Inflammatory macrophage treated with lipopolysaccharide for 1 hour (primary cell): ENCODE measurements around the gene TMEM44.
"Not testable (repeated sequence)": the region's sequence is repeated elsewhere in the genome, so short reads cannot be mapped to it uniquely, and the experiment has no call there.

Source experiments
- DNase-seq, 2 donors: peaks; one replicate each; pipeline ENCODE4 v3.0.0-alpha.2; 2020 to 2022

TMEM44 gene

GRCh38 chr3:194640829-194641228 is 7.6 kb upstream of the TMEM44 start:
- DNase-seq, result no peak

DNA sequence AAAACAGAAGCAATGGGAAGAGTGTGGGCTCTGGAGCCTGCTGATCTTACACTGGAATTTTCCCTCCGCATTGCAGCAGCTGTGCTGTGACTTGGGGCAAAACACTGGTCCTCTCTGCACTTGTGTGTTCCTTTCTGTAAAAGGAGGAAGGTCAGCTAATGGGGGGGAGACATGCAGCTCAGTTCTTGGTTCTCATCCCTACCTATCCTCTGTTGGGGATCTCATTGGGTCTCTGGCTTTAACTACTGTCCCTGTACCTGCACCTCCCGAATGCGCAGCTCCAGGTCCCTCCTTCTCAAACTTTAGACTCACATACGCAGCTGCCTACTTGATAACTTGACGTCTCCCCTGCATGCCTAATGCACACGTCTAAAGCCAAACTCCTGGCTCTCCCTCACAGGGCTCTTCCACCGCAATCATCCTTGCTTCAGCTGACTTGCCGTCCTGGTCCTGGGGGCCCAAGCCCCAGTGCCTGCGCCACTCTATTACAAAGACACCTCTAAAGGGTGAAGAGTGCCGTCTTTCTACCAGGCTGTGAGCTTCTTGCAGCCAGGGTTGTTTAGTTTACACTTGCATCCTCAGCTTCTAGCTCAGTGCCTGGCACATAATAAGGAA is 5.9 kb upstream of the TMEM44 start:
- DNase-seq, result no peak

GRCh38 chr3:194637541-194638400 is 4.6 kb upstream of the TMEM44 start:
- no peak for DNase-seq

GRCh38 chr3:194637066-194637465 is 3.8 kb upstream of the TMEM44 start:
- no peak for DNase-seq

DNA sequence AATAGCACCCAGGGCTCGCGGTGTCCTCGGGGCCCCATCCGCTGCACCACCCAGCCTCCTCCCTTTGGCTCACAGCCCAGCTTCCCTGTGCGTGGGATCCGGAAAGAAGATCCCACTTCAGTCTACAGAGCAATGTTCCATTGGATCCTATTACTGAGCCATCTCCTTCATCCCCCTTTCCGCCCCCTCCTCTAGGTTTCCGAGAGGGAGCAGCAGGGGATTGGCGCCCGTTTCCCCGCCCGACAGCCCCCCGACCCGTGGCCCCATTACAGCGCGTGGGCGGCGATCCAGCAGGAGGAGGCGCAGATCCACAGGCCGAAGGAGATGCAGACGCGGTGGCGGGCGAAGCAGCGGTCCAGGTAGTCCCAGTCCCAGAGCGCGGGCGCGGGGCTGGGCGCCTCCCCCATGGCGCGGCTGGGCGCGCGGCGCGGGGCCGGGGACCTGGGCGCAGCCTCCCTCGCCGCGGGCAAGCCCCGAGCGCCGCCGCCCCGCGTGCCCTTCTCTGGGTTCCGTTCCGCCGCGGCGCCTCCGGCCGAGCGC is 340 bp downstream of the TMEM44 start:
- DNase-seq, result peak; percentile 19 to 33

- no peak for DNase-seq
These were observed 902 bp downstream of the TMEM44 start for GRCh38 chr3:194632226-194632808.

GRCh38 chr3:194631696-194632095 is 1.5 kb downstream of the TMEM44 start:
- no peak for DNase-seq

DNA sequence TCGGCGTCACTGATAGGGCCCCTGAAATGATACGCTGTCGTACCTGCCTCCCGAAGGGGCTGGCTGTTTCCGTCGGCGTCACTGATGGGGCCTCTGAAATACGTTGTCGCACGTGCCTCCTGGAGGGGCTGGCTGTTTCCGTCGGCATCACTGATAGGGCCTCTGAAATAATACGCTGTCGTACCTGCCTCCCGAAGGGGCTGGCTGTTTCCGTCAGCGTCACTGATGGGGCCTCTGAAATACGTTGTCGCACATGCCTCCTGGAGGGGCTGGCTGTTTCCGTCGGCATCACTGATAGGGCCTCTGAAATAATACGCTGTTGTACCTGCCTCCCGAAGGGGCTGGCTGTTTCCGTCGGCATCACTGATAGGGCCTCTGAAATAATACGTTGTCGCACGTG is 2.5 kb downstream of the TMEM44 start:
- not testable (repeated sequence) for DNase-seq

DNA sequence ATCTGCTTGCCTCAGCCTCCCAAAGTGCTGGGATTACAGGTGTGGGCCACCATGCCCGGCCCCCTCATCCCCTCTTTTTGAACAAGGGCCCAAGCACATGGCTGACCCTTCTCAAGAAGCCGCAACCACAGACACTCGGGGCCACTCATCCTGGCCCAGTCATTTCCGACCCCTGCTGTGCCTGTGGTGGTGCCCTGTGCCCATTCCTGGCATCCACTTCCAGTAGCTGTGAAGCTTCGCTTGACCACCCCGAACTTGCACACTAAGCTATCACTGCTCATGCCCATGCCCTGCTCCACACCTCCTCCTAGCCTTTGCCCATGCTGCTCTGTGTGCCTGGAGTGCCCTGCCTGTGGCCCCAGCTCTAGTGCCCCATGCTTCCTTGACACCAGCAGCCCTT is 8.3 kb downstream of the TMEM44 start:
- no peak for DNase-seq

DNA sequence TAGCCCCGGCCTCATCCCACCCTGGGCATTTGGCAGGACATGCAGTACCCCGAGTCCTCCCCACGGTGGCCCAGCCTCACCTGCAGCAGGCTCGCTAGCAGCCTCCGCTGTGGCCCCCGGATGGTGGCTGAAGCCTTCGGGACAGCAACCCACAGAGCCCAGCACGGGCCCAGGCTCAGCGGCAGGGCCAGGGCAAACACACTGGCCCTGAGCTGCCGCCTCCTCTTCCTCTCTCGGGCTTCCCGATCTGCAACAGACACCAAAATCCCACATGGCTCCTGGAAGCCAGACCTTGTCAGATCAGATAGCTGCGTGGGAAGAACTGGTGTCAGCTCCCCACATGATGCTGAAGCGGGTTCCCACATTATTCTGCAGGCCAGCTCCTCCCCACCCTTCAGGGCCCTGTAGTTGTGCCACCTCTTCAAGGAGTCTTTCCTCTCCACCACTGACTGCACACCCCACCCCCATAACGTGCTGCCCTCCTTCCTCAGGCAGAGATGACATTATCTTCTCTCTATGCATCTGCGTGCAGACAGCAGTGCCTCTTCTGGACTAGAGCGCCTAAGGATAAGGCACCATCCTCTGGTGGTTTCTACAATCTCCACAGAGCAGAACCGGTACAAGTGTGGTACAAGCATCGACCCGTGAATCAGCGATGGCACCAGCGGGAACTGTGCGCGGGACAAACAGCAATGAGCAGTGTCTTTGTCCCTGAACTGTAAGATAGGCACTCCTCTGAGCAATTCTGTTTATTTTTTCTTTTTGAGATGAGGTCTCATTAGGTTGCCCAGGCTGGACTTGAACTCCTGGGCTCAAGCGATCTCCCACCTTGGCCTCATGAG is 9.5 kb downstream of the TMEM44 start:
- peak; percentile 18 to 85 for DNase-seq

DNA sequence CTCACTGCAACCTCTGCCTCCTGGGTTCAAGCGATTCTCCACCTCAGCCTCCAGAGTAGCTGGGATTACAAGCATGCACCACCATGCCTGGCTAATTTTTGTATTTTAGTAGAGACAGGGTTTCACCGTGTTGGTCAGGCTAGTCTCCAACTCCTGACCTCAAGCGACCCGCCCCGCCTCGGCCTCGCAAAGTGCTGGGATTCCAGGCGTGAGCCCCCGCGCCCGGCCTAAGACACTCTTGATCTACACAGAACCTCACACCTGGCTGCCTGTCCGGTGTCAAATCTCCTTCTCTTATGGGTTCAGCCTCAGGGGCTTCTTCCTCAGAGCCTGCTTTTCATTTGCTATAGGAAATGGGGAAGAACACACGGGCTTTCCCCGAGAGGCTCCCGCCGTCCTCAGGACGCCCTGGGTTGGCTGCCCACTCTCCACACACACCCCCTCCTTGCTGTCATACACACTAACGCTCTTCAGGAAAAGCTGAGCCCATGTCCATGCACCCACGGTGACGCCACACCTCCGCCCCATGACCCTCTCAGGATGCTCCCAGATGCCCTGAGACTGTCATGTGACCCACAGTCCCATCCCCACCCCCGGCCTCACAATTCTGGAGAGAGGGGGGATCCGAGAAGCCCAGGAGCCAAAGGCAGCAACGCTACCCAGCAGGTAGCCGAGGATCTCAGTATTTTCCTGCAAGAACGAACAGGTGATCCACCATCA is 10.4 kb downstream of the TMEM44 start:
- DNase-seq, result peak; percentile 17 to 80

DNA sequence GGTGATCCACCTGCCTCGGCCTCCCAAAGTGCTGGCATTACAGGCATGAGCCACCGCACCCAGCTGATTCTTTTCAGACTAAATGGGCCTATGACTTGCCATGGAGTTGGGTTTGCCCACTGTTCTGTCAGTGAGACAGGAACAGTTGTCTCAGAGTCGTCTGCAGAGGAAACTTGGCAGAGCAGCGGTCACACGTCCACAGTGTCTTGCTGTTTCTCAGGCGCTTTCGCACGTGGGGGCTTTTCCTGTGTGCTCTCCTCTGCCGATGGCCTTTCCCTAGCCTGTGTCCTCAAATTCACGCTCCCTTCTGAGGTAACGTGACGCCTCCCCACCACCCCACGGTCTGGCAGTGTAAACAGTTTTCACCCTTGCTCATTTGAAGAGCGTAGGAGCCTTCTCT is 11.3 kb downstream of the TMEM44 start:
- DNase-seq, result no peak

- DNase-seq, result peak; percentile 61 to 83
These were observed 13.0 kb downstream of the TMEM44 start for GRCh38 chr3:194620196-194620595.

DNA sequence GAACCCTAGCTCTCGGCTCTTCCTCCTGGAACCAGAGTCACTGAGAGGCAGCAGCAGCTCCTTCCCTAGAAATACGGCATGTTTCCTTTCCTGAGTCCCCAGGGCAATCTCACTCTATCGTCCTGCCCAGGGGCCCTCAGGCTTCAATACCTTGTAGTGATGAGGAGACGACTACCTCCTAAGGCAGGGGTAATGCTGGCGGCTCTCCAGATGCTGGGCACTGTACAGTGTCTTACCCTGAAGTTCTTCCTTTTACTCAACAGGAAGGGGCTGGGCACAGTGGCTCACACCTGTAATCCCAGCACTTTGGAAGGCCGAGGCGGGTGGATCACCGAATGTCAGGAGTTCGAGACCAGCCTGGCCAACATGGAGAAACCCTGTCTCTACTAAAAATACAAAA is 13.5 kb downstream of the TMEM44 start:
- DNase-seq, result no peak

GRCh38 chr3:194618858-194619608 is 14.2 kb downstream of the TMEM44 start:
- no peak for DNase-seq

- DNase-seq, result no peak
These were observed 15.4 kb downstream of the TMEM44 start for GRCh38 chr3:194617827-194618226.

DNA sequence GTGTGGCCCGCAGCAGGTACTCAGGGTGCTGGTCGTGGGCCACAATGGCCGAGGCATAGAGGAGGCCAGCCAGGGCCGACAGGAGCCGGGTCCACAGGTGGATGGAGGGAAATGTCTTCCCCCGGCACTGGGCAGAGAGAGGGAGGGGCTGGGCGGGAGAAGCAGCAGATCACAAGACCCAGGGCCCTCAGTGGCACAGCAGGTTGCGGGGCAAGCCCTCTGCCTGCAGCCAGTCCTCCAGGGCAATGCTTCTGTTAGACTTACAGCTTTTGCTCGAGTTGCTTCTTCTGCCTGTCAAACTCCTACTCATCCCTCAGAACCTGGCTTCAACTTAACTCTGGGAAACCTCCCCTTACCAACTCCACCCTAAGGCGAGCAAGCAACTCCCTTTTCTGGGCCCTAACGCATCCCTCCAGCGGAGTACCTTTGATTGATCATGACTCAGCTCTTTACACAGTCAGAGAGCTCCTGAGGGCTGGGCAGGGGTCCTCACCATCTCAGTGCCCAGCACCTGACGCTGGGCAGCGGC is 16.0 kb downstream of the TMEM44 start:
- no peak for DNase-seq

DNA sequence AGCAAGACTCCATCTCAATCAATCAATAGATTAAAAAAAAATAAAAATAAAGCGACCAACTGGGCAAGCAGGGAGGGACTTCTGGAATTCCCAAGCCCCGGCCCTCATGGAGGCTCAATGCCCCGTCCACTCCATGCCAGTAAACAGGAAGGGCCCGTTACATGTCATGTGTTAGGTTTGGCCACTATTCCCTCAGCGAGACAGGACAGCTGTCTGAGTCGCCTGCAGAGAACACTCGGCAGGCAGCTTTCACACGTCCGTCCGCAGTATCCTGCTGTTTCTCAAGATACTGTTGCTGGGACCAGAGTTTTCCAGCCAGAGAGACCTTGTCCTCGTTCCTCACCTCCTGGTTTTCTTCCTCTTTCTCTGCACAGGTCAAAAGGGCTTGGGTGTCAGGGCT is 18.0 kb downstream of the TMEM44 start:
- no peak for DNase-seq

DNA sequence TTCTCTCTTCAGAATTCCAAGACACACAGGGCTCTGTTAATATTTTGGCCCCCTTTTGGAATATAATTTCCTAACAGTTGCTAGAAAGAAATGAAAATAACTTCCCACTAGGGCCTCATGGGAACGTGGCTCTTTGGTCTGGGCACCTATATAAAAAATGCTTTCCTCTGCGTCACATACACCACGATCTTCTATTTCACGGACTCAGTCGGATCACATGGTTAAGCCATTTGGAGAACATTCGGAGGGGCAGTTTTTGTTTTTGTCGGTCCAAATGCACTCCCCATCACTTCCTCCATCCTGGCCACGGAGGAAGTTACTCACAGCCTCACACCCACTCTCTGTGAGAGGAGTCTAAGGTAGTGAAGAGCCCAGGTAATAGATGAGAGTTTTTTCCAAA is 21.0 kb downstream of the TMEM44 start:
- peak in 1 of 2 donors; percentile 13 for DNase-seq

- no peak for DNase-seq
These were observed 22.5 kb downstream of the TMEM44 start for GRCh38 chr3:194610689-194611088.

GRCh38 chr3:194609601-194610000 is 23.6 kb downstream of the TMEM44 start:
- DNase-seq, result no peak
